Endothelial cell of umbilical vein (primary cell): Measurements from ENCODE around the gene CDC16.

Experiments
- TF ChIP-seq, protein P1 (sequence below), 2 donors: IDR thresholded peaks; 1 replicate in 1 of 2; 2 replicates in 1 of 2; pipeline ENCODE4 v1.5.1; 2011; ENCODE audit warnings: low read length in 2 of 2, mild to moderate bottlenecking in 2 of 2, moderate library complexity in 2 of 2, control low read depth in 1 of 2, inconsistent platforms in 1 of 2, low read depth in 1 of 2; ENCODE audit not compliant: insufficient read depth in 1 of 2; ENCODE audit errors: extremely low read depth in 1 of 2
- TF ChIP-seq, protein P2 (sequence below): IDR thresholded peaks from 2 replicates; pipeline ENCODE4 v1.6.1; 2011; ENCODE audit not compliant: insufficient read depth, insufficient read length

DNA sequence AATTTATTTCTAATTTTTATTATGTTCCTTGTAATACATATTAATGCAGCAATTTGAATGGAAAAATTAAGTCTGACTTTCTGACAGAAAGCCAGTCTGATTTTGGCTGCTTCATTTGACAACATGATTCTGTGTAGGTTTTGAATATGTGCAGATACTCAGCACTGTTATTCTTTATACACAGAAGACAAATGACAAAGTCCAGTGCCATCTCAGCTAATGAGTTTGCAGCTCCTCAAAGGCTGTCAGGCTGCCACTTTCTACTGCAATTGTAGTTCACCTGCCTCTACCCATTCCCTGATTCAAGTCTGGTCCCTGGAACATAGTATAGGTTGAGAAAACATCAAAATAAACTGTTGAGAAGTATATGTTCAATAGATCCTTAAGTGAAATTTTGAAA lies 76.7 kb downstream of the CDC16 start:
- TF ChIP-seq, protein P1, sequence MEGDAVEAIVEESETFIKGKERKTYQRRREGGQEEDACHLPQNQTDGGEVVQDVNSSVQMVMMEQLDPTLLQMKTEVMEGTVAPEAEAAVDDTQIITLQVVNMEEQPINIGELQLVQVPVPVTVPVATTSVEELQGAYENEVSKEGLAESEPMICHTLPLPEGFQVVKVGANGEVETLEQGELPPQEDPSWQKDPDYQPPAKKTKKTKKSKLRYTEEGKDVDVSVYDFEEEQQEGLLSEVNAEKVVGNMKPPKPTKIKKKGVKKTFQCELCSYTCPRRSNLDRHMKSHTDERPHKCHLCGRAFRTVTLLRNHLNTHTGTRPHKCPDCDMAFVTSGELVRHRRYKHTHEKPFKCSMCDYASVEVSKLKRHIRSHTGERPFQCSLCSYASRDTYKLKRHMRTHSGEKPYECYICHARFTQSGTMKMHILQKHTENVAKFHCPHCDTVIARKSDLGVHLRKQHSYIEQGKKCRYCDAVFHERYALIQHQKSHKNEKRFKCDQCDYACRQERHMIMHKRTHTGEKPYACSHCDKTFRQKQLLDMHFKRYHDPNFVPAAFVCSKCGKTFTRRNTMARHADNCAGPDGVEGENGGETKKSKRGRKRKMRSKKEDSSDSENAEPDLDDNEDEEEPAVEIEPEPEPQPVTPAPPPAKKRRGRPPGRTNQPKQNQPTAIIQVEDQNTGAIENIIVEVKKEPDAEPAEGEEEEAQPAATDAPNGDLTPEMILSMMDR (IDR thresholded peaks at IDR 0.05; ENCODE audit: extremely low read depth in 1 of 2, insufficient read depth in 1 of 2, low read depth in 1 of 2, low read length in 2 of 2), result no peak
- TF ChIP-seq, protein P2, sequence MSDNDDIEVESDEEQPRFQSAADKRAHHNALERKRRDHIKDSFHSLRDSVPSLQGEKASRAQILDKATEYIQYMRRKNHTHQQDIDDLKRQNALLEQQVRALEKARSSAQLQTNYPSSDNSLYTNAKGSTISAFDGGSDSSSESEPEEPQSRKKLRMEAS, result no peak
